SK-N-MC (cell line): Measurements from ENCODE around the gene SLC30A9.

ENCODE experiments used
- DNase-seq: peaks from one replicate; pipeline ENCODE4 v3.0.0-alpha.2; 2011; ENCODE audit warnings: low read depth, low spot score
- H3K27ac ChIP-seq: fragments of 200-600 bp; sonication (generic); 2 replicates; pipeline ENCODE4 v1.5.1; 2016; ENCODE audit warnings: mixed run types
- H3K36me3 ChIP-seq: fragments of 200-600 bp; sonication (generic); 2 replicates; pipeline ENCODE4 v1.6.1; 2017; ENCODE audit warnings: antibody characterized with exemption, low read length, mixed read lengths; ENCODE audit not compliant: insufficient read depth
- H3K4me3 ChIP-seq: fragments of 200-600 bp; sonication (generic); 2 replicates; pipeline ENCODE4 v1.5.1; 2016
- H3K9ac ChIP-seq: fragments of 200-600 bp; sonication (generic); 2 replicates; pipeline ENCODE4 v1.8.0; 2017; ENCODE audit warnings: mixed run types, mixed read lengths; ENCODE audit not compliant: insufficient read length
- H3K9me3 ChIP-seq: fragments of 200-600 bp; sonication (generic); 2 replicates; pipeline ENCODE4 v1.6.1; 2017; ENCODE audit warnings: low read depth, mild to moderate bottlenecking, antibody characterized with exemption, low read length, moderate library complexity, mixed read lengths
- EZH2 ChIP-seq: fragments of 200-600 bp; sonication (generic); IDR thresholded peaks from one replicate; pipeline ENCODE4 v1.6.1; 2017; ENCODE audit warnings: antibody characterized with exemption
- FOXP2 ChIP-seq: optimal IDR thresholded peaks from 2 replicates; pipeline ENCODE3; 2011; ENCODE audit warnings: mild to moderate bottlenecking, moderate library complexity; ENCODE audit not compliant: insufficient read depth; ENCODE audit errors: extremely low read length, control extremely low read depth
- POLR2AphosphoS5 ChIP-seq: IDR thresholded peaks from 2 replicates; pipeline ENCODE4 v1.6.1; 2012; ENCODE audit warnings: mild to moderate bottlenecking, low read depth, low read length, borderline replicate concordance

The SLC30A9 gene

DNA sequence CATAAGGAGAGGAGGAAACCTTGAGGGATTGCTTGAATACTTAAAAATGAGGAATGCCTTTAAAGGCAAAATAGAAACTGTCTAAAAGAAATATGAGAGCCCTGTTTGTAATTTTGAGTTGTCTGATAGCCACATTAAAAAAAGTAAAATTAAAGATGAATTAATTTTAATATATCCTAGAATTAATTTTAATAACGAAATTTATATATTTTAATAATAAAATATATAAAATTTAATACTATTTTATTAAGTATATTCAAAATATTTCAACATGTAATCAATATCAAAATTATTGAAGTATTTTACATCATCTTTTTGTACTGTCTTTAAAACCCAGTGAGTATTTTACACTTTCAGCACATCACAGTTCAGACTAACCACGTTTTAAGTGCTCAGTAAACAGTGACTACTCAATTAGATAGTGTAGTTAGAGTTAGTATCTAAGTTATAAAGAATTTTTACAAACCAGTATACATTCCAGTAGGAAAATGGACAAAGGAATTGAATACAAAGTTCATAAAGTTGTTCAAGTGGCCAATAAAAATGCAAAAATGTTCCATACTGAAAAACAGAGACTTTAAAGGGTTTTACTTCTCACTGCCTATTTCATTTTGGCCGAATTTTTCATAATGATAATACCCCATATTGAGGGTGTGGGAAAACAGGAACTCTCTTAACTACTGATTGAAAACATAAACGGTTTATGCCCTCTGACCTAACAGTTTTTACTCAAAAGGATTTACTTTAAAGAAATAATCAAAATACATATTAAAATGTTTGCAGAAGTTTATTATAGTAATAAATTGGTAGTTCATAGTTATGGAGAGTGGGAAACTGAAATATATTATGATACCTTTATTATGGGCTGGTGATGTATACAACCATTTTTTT, 2.9 kb downstream of the SLC30A9 start:
- H3K4me3 ChIP-seq: no peak overlapping the region
- peak overlapping the region; percentile 28; the same call in 1 of the 2 replicates for H3K27ac ChIP-seq
- TF ChIP-seq POLR2AphosphoS5 (no peak), EZH2 (no peak), FOXP2 (no peak)
- no peak for DNase-seq
- no peaks in the 10 kb centered on the region for H3K9me3 ChIP-seq
- H3K9ac ChIP-seq: peak overlapping the region; percentile 34
- H3K36me3 ChIP-seq: no peaks in the 10 kb centered on the region; the same call in 1 of the 2 replicates

DNA sequence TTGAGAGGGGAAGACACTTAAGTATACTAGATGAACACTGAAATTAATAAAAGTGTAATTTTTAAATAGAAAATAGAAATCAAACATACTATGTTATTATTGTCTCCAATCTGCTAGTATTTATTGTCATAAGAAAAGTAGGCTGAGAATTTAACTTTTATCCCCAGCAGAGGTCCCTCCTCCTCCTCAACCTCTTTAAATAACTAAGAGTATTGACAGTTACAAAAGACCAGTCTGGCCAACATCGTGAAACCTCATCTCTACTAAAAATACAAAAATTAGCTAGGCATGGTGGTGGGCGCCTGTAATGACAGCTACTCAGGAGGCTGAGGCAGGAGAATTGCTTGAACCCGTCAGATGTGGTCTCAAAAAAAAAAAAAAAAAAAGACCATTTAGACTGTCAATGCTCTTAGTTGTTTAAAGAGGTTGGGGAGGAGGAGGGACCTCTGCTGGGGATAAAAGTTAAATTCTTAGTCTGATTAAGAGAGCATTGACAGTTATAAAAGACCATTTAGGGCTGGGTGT, 4.2 kb downstream of the SLC30A9 start:
- no peak overlapping the region for H3K27ac ChIP-seq
- H3K36me3 ChIP-seq: no peaks in the 10 kb centered on the region; the same call in 1 of the 2 replicates
- H3K9ac ChIP-seq: no peak overlapping the region
- no peaks in the 10 kb centered on the region for H3K9me3 ChIP-seq
- no peak overlapping the region for H3K4me3 ChIP-seq
- TF ChIP-seq EZH2 (no peak), POLR2AphosphoS5 (no peak), FOXP2 (no peak)
- DNase-seq: no peak

DNA sequence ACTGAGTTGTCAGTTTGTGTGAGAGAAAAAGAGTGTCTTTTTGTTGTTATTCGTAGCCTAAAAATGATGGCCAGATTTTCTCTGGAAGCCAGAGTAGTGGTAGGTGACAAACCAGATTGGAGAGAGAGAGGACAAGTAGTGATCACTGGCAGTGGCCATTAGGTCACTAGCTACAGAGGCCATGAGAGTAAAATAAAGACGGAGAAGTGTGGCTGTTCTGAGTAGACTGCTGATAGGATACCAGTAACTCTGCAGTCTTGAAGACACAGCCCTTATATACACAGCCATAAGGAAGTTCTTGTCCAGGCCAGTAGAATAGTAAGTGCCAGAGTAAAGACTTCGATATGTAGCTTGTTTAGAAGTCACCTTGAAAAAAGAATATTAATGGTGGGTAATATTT, 7.7 kb downstream of the SLC30A9 start:
- Histone ChIP-seq H3K9me3 (no peaks in the 10 kb centered on the region), H3K27ac (no peak overlapping the region), H3K36me3 (peaks cover under 1% of the 10 kb centered on the region; the same call in 1 of the 2 replicates), H3K9ac (no peak overlapping the region), H3K4me3 (no peak overlapping the region)
- no peak for DNase-seq
- no peak for TF ChIP-seq FOXP2
- no peak for TF ChIP-seq EZH2
- TF ChIP-seq POLR2AphosphoS5: no peak

DNA sequence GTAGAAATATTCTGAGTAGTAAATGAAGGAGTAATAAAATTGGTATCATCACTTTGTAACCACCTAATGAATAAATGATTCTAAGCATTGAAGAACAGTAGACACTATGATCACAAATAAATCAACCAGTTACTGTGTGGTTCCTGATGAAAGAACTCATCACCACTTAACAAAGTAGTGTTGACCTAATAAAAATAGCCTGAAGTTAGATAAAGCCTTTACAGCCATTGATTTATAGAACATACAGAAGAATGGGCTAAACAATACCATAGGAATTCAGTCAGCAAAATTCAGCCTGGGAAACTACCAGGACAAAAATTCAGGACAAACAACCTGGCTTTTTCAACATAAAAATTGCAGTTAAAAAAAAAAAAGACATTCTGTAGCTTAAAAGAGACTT, 9.0 kb downstream of the SLC30A9 start:
- TF ChIP-seq FOXP2 (no peak), POLR2AphosphoS5 (no peak), EZH2 (no peak)
- no peaks in the 10 kb centered on the region for H3K9me3 ChIP-seq

DNA sequence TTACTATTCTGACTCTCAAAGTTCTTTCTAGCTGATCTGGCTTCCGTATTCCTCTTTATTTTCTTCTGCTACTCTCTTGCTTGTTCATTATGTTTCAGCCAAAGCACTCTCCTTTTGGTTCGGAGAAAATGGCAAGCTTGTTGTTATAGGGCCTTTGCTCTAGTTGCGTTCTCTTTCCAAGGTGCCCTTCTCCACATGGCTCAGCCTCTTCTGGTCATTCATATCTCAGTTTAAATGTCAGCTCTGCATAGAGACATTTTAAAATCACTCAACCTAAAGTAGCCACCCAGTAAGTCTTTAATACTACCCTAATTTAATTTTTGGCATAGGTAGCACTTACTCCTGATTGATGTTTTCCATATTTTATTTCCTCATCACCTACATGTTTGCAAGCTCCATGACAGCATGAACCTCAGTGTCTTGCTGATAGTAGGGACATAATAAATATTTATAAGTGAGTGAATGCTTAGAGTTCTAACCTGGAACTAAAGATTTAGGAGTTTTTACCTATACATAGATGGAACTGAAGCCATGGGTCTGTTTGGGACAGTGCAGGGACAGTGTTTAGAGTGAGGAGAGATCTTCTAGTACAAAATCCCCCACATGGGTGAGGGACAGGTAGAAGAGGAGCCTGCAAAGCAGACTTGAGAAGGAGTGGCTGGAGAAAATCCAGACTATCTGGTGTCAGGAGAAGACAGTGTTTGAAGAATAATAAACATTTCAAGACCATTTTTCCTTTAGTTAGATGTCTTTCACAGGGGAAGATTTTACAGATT, 17.9 kb downstream of the SLC30A9 start:
- no peak for DNase-seq
- no peaks in the 10 kb centered on the region for H3K9me3 ChIP-seq
- no peak overlapping the region for H3K4me3 ChIP-seq
- no peak overlapping the region for H3K9ac ChIP-seq
- peaks cover 21% of the 10 kb centered on the region for H3K36me3 ChIP-seq
- H3K27ac ChIP-seq: no peak overlapping the region
- TF ChIP-seq EZH2 (no peak), POLR2AphosphoS5 (no peak), FOXP2 (no peak)

More for the DNA sequence above, 9.0 kb downstream of the SLC30A9 start:
- Histone ChIP-seq H3K36me3 (peaks cover 3% of the 10 kb centered on the region; the same call in 1 of the 2 replicates), H3K4me3 (no peak overlapping the region), H3K9ac (no peak overlapping the region), H3K27ac (no peak overlapping the region)
- DNase-seq: no peak

DNA sequence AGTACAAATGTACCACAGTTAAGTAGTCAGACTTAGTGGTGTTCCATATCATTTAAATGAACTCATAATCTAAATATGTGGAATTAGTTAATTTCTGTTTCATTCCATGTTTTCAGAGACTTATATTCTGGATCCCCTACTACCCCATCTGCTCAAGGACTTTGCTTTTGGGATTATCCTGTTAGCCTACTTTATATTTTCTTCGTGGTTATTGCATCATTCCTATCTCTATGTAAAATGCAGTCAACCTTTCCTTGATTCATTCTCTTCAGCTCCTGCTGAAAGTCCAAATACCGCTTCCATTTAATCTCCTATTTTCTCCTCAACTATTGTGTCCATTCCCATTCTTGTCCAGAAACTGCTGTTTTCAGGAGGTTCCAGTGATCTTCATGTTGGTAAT, 25.1 kb downstream of the SLC30A9 start:
- Histone ChIP-seq H3K4me3 (no peak overlapping the region), H3K9ac (no peak overlapping the region), H3K9me3 (no peaks in the 10 kb centered on the region), H3K27ac (no peak overlapping the region), H3K36me3 (peaks cover 5% of the 10 kb centered on the region; the same call in 1 of the 2 replicates)
- TF ChIP-seq POLR2AphosphoS5: no peak
- no peak for TF ChIP-seq EZH2
- TF ChIP-seq FOXP2: no peak
- no peak for DNase-seq

DNA sequence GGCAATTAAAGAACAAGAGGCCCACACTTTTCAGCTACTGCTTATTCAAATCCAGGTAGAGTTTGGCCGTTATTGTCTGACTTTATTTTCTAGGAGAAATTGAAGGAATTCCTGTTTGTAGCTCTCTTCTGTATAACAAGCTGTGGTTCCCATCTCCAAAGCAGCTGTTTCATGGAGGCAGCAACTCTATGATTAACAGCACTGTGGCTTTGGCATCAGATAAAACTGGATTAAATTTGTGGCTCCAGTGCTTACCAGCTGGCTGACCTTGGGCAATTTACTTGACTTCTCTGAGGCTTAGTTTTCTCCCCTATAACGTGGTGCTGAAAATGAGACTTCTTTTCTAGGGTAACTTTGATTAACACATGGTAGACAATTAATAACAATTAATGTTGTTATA, 28.1 kb downstream of the SLC30A9 start:
- Histone ChIP-seq H3K27ac (no peak overlapping the region), H3K4me3 (no peak overlapping the region), H3K9me3 (no peaks in the 10 kb centered on the region), H3K36me3 (peaks cover 17% of the 10 kb centered on the region), H3K9ac (no peak overlapping the region)
- no peak for DNase-seq
- TF ChIP-seq EZH2 (no peak), POLR2AphosphoS5 (no peak), FOXP2 (no peak)

DNA sequence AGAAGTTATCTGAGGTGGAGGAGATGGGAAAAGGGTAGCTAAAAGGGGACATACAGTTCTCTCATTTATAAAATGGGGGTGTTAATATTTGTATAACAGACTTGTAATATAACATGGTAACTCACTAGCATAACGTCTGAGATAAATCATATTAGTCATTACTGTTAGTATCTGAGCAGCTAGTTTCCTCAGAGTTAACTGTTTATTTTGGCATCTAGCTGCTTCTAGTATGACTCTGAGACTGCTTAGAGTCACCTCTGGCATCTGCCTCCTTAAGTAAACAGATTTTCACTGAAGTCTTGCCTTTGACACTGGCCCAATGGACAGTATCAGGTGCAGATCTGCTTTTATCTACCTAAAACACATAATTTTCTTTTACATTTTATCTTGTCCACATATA, 58.1 kb downstream of the SLC30A9 start:
- Histone ChIP-seq H3K27ac (no peak overlapping the region), H3K4me3 (no peak overlapping the region), H3K9ac (no peak overlapping the region), H3K36me3 (peaks cover 19% of the 10 kb centered on the region; the same call in 1 of the 2 replicates), H3K9me3 (no peaks in the 10 kb centered on the region)
- no peak for DNase-seq
- TF ChIP-seq FOXP2 (no peak), EZH2 (no peak), POLR2AphosphoS5 (no peak)
